COLO668 (cell line): ENCODE data around the gene CRYL1.

Experiments
- DNase-seq: peaks from one replicate; lab custom pipeline; 2025; ENCODE audit not compliant: unreplicated experiment; lab: John Stamatoyannopoulos, UW

The CRYL1 gene

GRCh38 chr13:20402881-20403280 is 122.8 kb downstream of the CRYL1 start:
- DNase-seq, result no peak

DNA sequence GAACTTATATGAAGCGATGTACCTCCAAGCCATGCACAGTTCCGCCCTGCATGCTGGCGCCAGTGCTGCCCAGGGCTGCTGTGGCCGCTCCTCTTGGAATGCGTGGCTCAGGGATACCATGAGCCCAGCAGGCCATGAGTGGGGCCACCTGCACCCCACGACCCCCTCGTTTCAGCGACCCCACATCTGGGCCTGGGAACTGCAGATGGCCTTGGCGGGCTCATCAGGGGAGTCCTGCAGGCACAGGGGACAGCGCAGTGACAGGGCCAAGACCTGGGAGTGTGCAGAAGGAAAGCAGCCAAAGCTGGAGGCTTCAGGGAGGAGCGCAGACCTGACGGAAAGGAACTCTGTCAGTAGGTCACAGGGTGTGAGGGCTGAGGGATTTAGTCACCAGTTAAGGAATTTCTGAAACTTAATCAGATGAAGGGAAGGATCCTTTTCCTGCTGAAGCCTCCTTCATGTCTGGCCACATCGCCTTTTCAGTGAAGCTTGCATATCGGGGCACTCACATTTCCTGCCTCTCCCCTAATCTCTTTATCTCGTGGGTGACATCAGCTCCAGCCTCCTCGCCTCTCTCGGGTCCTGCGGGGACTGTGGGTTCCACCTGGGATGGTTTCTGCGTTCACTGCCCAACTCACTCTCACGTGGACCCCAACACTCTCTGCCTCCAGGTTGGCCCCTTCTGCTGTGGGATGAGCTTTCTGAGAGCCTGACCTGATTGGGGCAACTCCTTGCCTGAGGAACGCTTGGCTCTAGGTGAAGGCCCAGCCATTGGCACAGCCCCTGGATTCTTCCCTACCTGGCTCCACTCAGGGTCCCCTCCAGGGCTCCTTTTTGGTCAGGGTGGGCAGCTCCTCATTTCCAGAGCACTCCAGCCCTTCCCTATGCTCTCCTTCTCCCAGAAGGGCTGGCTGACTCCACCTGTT is 123.5 kb downstream of the CRYL1 start:
- no peak for DNase-seq

- no peak for DNase-seq
Measured at GRCh38 chr13:20401531-20401930, 124.1 kb downstream of the CRYL1 start.

DNA sequence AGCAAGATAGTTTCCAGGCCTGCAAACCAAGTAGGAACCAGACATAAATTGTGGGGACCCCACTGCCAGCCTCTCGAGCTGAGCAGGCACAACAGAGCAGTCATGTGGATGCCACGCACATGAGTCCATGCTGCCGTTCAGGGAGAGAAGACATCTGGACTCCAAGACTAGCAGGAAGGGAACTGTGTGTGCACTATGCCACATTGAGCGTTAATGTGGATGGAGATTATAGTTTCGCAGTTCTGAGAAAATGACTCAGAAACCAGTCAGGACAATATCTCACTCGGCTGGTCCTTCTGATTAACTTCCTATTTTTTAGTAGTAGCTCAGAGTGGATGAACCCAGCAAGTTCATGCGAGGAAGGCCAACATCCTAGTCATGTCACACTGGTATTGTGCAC is 124.9 kb downstream of the CRYL1 start:
- no peak for DNase-seq

DNA sequence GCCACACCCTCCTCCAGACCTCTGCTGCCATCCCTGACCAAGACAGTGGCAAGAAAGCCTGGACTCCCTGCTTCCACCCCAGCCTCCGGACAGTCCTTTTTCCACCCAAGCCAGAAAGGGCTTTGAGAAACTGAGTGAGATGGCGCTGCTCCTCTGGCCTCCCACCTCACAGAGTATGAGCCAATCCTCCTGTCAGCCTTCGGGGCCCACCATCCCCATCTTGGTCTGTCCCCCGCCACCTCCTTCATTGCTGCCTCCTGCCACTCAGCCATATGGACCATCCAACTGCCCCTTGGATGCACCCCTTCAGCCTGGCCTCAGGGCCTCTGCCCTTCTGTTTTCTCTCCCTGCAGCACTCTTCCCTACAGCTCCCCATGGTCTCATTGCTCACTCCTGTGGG is 125.7 kb downstream of the CRYL1 start:
- no peak for DNase-seq

DNA sequence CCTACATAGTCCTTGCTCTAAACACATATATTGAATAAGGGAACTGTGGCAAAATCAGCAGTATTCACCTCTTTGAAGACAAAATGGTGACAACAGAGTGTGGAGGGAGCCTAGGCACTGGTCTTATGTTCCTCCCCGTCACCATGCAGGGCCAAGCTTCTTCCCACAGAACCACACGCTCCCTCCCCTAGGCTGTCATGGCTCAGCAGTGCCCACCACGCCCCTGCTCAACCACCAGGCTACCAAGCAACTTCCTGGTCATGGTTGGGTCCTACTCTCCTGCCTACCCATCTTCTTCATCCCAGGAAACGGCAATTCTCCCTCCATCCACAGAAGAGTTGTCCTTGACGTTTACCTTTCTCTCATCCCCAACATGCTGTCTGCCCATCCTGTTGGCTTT is 126.1 kb downstream of the CRYL1 start:
- DNase-seq, result no peak

DNA sequence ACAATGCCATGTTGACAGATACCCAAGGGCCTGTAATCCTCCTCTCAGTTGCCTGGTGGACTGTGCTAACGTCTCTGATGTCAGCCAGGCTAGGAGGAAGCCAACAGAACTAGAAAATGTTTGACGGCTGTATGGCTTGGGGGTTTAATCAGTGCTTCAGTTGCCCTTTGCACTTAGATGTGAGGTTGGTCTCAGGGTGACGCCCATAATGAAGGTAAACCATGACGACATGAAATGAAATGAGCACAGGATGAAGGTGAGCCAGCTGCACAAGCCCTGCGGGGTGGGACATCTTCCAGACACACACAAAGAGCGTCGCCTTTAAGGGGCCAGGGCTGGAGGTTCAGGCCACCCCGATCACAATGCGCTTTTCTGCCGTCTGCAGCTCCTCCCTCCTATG is 127.2 kb downstream of the CRYL1 start:
- no peak for DNase-seq

DNA sequence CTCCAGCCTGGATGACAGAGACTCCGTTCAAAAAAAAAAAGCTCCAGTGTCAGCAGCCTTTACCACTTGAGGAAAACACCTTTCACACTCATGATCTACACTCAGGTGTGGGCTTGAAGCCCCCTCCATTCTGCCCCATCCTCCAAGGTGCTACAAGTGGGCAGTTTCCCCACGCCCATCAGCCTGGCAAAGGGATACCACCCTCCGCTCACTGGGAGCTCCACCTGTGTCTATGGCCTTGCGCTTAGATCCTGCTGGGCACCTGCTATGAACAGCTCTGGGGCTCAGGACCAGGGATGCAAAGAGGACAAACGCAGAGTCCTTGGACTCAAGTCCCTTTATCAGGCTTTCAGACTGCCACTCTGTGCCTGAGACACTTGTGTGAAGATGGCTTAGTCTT is 127.8 kb downstream of the CRYL1 start:
- no peak for DNase-seq

- no peak for DNase-seq
Measured at GRCh38 chr13:20395061-20395916, 130.4 kb downstream of the CRYL1 start.

GRCh38 chr13:20394506-20394905 is 131.2 kb downstream of the CRYL1 start:
- no peak for DNase-seq

DNA sequence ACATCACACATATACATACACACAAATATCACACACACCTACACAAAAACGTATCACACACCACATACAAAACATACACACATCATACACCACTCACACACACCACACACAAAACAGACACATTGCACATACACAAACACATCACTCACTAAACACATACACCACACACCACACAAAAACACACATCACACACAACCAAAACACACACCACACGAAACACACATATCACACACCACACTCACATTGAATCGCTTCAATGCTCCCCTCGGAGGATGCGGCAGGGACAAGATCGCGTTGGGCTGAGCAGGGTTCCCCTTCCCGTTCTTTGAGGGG is 131.5 kb downstream of the CRYL1 start:
- DNase-seq, result no peak

DNA sequence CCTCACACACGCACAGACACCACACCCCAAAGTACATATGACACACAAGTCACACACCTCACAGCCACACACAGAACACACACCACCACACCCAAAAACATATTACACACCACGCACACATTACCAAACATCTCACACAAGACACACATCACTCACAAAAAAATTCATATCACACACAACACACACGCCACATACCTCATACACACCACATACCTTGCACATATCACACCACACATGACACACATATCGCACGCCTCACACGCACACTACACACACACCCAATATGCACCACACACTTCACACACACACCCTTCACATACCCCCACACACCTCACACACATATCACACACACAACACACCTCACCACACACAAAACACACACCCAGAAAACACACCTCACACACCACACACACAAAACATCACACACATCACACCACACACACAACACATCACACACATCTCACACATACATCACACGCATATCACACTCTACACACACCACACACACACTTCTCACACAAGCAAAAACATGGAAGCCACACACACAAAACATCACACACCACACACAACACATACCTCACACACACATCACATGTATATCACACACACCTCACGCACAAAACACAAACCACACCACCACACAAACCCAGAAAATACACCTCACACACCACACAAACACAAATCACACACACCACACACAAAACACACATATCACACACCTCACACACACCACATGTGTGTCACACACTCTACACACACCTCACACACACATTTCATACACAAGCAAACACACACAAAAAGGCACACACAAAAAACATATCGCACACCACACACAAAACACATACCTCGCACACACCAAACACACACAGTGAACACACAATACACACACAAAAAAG is 132.1 kb downstream of the CRYL1 start:
- DNase-seq, result no peak

DNA sequence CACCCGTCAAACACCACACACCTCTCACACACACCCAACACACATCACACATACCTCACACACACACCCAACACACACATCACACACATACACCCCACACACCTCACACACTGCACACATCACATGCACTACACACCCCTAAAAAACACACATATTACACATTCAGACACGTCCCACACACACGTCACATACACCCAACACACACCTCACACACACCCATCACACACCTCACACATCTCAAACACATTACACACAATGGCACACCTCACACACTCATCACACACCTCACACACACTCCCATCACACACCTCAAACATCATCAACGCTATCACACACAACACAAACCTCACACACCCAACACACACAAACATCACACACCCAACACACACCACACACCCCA is 133.1 kb downstream of the CRYL1 start:
- no peak for DNase-seq

DNA sequence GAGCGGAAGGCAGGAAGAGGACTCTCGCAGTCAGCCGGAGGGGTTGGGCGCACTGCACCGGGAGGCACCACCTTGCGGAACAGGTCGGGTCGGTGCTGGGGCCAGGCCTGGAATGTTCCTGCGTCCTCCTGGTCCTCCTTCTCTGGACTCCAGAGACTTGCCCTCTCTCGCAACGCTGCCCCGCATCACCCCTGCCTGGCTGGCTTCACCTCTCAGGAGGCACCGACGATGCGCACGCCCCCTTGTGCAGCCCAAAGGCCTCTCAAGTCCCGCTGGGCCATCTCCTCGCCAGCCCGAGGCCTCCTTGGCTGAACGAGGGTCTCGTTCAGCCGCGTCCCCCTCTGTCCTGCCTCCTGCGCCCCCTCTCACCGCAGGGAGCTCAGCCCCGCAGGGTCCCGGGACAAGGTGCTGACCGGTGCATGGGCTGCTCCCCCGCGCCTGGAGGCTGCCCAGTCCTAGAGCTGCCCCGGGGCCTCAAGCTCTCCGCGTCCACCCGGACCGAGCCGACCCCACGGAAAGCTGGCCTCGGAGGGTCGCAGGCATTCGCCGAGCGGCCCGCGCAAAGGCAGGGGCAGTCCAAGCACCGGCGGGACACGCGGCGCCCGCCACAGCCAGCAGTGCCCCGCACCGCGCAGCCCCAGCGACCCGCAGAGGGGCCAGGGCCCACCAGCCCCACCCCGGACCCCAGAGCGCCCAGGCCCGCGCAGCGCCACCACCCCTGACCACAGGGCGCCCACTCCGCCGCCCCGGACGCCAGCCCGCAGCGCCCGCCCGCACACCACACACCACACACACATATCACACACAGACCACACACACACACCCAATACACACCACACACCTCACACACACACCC is 133.8 kb downstream of the CRYL1 start:
- peak; percentile 45 for DNase-seq

DNA sequence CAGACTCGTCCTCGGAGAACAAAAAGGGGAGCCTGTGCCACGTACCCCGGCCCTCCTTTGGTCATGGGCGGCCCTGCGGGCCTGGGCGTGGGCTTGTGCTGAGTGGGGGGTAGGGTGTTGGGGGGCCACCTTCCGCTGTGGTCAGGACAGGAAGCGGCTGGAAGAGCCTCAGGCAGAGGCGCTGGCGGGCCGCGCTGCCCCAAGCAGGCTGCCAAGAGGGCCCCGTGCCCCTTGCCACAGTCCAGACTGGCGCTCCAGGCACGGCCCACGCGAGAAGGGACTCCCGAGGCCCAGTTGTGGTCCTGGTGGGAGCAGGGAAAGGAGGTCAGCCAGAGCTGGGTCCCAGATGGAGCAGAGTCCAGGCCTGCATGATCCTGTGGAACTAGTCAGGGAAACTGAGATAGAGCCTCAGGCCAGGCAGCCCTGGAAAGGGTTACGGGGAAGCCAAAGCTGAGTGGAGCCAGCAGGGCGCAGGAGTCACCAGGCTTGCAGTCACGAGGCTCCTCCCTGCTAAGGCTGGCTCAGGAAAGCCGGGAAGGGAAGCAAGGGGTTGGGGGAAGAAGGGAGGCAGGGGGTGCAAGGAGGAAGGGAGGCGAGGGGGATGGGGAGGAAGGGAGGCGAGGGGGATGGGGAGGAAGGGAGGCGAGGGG is 135.0 kb downstream of the CRYL1 start:
- no peak for DNase-seq

DNA sequence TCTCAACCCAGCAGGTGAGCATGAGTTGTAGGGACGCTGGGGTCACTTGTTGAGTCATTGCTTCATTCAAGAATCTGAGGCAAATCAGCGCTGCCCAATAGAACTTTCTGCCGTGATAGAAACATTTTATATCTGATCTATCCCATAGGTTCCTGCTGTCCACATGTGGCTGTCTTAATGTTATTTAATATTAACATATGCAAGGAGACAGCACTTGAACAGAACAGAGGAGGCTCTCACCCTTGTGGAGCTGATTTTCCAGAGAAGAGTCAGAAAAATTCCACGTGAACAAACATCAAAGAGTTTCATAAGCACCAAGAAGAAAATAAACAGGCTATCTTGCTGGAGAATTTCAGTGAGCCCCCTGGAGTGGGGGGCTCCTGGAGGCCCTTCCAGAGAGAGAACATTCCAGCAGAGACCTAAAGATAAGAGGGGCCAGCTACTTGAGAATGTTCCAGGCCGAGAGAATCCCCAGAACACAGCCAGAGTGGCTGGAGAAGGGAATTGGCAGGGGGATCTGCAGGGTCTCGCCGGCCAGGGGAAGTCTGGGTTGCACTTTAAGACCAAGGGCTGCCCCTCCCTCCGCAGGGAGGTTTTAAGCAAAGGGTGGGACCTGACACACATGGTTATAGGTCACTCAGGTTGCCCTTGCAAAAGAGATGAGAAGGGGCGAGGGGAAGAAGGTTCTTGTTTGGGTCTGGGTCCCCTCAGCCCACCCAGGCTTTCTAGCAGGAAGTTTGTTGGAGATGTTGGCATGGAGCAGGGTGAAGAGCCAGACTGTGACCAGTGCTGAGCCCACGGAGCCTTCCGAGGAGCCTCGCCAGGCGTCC is 135.7 kb downstream of the CRYL1 start:
- no peak for DNase-seq

GRCh38 chr13:20388184-20388583 is 137.5 kb downstream of the CRYL1 start:
- DNase-seq, result no peak

DNA sequence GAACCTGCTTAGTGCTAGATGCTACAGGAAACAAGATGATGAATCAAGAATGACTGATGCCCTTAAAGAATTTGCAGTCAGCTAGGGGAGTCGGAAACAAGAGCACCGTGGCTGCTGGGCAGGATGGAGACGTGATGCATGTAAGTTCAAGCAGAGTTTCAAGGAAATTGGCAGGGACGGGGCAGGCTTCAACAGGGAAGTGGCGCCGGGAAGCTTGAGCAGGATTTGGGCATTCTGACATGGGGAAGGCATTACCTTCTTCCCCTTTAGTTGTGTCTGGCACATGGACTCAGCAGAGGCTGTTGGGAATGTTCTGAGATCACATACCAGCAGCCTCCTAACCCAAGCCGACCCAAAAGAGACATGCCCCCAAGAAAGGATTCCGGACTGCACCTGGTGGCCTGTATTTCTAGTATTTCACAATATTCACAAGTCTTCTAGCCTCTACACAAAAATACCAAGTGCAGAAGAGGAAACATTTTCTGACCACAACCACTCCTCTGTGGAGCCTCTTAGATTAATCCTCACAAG is 138.2 kb downstream of the CRYL1 start:
- DNase-seq, result no peak

GRCh38 chr13:20387006-20387405 is 138.7 kb downstream of the CRYL1 start:
- no peak for DNase-seq
